DMS53 treated with DMSO at 0.1 percent for 48 hours (cell line): ENCODE data around the gene ARID1B.
A peak's percentile ranks its signal among the peaks of the same experiment; 100 is the strongest.

Experiments
- DNase-seq: peaks from one replicate; lab custom pipeline; 2025; ENCODE audit not compliant: unreplicated experiment; lab: John Stamatoyannopoulos, UW

ARID1B gene

GRCh38 chr6:157091856-157092460 lies 314.8 kb downstream of the ARID1B start:
- DNase-seq, result no peak

GRCh38 chr6:157092736-157093135 lies 315.6 kb downstream of the ARID1B start:
- peak; percentile 85 for DNase-seq

- no peak for DNase-seq
These were observed 316.4 kb downstream of the ARID1B start for GRCh38 chr6:157093536-157093935.

GRCh38 chr6:157094038-157094437 lies 316.9 kb downstream of the ARID1B start:
- DNase-seq, result no peak

- no peak for DNase-seq
These were observed 317.9 kb downstream of the ARID1B start for GRCh38 chr6:157095084-157095483.

GRCh38 chr6:157095569-157095968 lies 318.4 kb downstream of the ARID1B start:
- DNase-seq, result no peak

GRCh38 chr6:157096105-157096504 lies 318.9 kb downstream of the ARID1B start:
- no peak for DNase-seq

- peak; percentile 30 for DNase-seq
These were observed 319.3 kb downstream of the ARID1B start for GRCh38 chr6:157096522-157096921.

- no peak for DNase-seq
These were observed 320.2 kb downstream of the ARID1B start for GRCh38 chr6:157097255-157097955.

GRCh38 chr6:157098999-157099398 lies 321.8 kb downstream of the ARID1B start:
- no peak for DNase-seq

- DNase-seq, result no peak
These were observed 322.9 kb downstream of the ARID1B start for GRCh38 chr6:157099912-157100593.

- DNase-seq, result no peak
These were observed 324.0 kb downstream of the ARID1B start for GRCh38 chr6:157101166-157101565.

GRCh38 chr6:157104803-157105202 lies 327.6 kb downstream of the ARID1B start:
- no peak for DNase-seq

- no peak for DNase-seq
These were observed 329.3 kb downstream of the ARID1B start for GRCh38 chr6:157106487-157106886.

- no peak for DNase-seq
These were observed 330.4 kb downstream of the ARID1B start for GRCh38 chr6:157107571-157107914.

- no peak for DNase-seq
These were observed 330.9 kb downstream of the ARID1B start for GRCh38 chr6:157107915-157108651.

- no peak for DNase-seq
These were observed 331.7 kb downstream of the ARID1B start for GRCh38 chr6:157108923-157109322.

GRCh38 chr6:157110607-157111006 lies 333.4 kb downstream of the ARID1B start:
- DNase-seq, result no peak

- no peak for DNase-seq
These were observed 336.2 kb downstream of the ARID1B start for GRCh38 chr6:157113389-157113788.

GRCh38 chr6:157116426-157116825 lies 339.2 kb downstream of the ARID1B start:
- DNase-seq, result no peak

- DNase-seq, result no peak
These were observed 340.4 kb downstream of the ARID1B start for GRCh38 chr6:157117431-157118095.
